Measurements from ENCODE around the gene PTPRC.

GRCh38 chr1:198610362-198610761 lies 28.5 kb upstream of the PTPRC start:
- no peak for TF ChIP-seq CTCF (IDR thresholded peaks at IDR 0.05)
- no peak for TF ChIP-seq EP300 (IDR thresholded peaks at IDR 0.05)
- TF ChIP-seq POLR2A (IDR thresholded peaks at IDR 0.05), result no peak

All from ovary (tissue), 3 donors.